Endothelial cell of umbilical vein (primary cell): ENCODE measurements around the gene CSGALNACT2. TPM values are rescaled to one million over a fixed set of nuclear protein-coding genes. Genes with fewer than 3 reads are reported as not detected.

ENCODE experiments used
- BruUV-seq: library from RNA; stranded (reverse); fragments of 400-500 nt; replicated peaks from 2 replicates; lab custom pipeline; 2021; lab: Mats Ljungman, UMichigan
- CTCF ChIA-PET: fragments of 300-600, 350-600 bp; sonication (Branson Sonifier 250); formaldehyde crosslinking; loops from one replicate; lab custom pipeline; 2021; ENCODE audit warnings: antibody characterized with exemption, inconsistent platforms; lab: Charles Lee
- POLR2A ChIA-PET: fragments of 300-600, 350-600 bp; sonication (Branson Sonifier 250); formaldehyde crosslinking; loops from one replicate; lab custom pipeline; 2021; ENCODE audit warnings: antibody characterized with exemption, inconsistent platforms; lab: Charles Lee
- DNase-seq: peaks from one replicate; pipeline ENCODE4 v3.0.0-alpha.2; 2011; ENCODE audit warnings: low read depth, low spot score
- FAIRE-seq: peaks from 2 replicates; lab custom pipeline; 2011; peaks lifted over from hg19 to GRCh38; lab: Jason Lieb, UNC
- H2AFZ ChIP-seq: 2 replicates; pipeline ENCODE4 v1.6.0; 2012; ENCODE audit warnings: low read depth, low read length, control low read depth, inconsistent platforms
- H3K27ac ChIP-seq: 2 replicates; pipeline ENCODE4 v1.5.1; 2011; ENCODE audit warnings: low read depth, mild to moderate bottlenecking, control low read depth, low read length, moderate library complexity; ENCODE audit not compliant: insufficient read depth
- H3K27me3 ChIP-seq, 2 experiments: 2 replicates each; pipeline versions ENCODE4 v1.6.0 to v1.6.1; 2011; ENCODE audit warnings: low read length in 2 of 2, mixed read lengths in 1 of 2; ENCODE audit not compliant: control insufficient read depth in 2 of 2, insufficient read depth in 2 of 2
- H3K36me3 ChIP-seq, 2 experiments: 2 replicates in 1 of 2; 3 replicates in 1 of 2; pipeline ENCODE4 v1.5.1; 2011; ENCODE audit warnings: low read length in 2 of 2, mild to moderate bottlenecking in 1 of 2, moderate library complexity in 1 of 2; ENCODE audit not compliant: control insufficient read depth in 2 of 2, insufficient read depth in 2 of 2; ENCODE audit errors: extremely low read depth in 1 of 2
- H3K4me1 ChIP-seq: 3 replicates; pipeline ENCODE4 v1.5.1; 2011; ENCODE audit warnings: mild to moderate bottlenecking, low read length; ENCODE audit not compliant: control insufficient read depth, insufficient read depth; ENCODE audit errors: extremely low read depth
- H3K4me2 ChIP-seq: 2 replicates; pipeline ENCODE4 v1.6.1; 2011; ENCODE audit warnings: low read length, control low read depth, mixed read lengths; ENCODE audit not compliant: insufficient read depth
- H3K4me3 ChIP-seq, 3 experiments: fragments of 200-600 bp in 1 of 3; sonication (generic), shearing (Covaris generic) in 1 of 3; replicated peaks in 1 of 3; 2 replicates each; pipeline ENCODE4 v1.5.1; 2011 to 2016; ENCODE audit warnings: control low read depth in 3 of 3, low read length in 3 of 3, mild to moderate bottlenecking in 2 of 3, inconsistent platforms in 1 of 3, low read depth in 1 of 3, moderate library complexity in 1 of 3; ENCODE audit not compliant: insufficient read depth in 1 of 3
- H3K79me2 ChIP-seq: 2 replicates; pipeline ENCODE4 v1.6.0; 2012; ENCODE audit warnings: low read length, inconsistent platforms; ENCODE audit not compliant: control insufficient read depth, insufficient read depth
- H3K9ac ChIP-seq: replicated peaks from 2 replicates; pipeline ENCODE3; 2011; ENCODE audit warnings: low read length, control low read depth; ENCODE audit not compliant: insufficient read depth; ENCODE audit errors: extremely low read depth
- H3K9me1 ChIP-seq: replicated peaks from 3 replicates; pipeline ENCODE4 v1.6.0; 2011; ENCODE audit warnings: mild to moderate bottlenecking, low read length; ENCODE audit not compliant: control insufficient read depth, insufficient read depth; ENCODE audit errors: extremely low read depth
- H3K9me3 ChIP-seq: replicated peaks from 2 replicates; pipeline ENCODE4 v1.5.1; 2012; ENCODE audit warnings: low read length, inconsistent platforms; ENCODE audit not compliant: control insufficient read depth, insufficient read depth
- H4K20me1 ChIP-seq: replicated peaks from 2 replicates; pipeline ENCODE3; 2011; ENCODE audit warnings: mild to moderate bottlenecking, low read length; ENCODE audit not compliant: control insufficient read depth, insufficient read depth; ENCODE audit errors: extremely low read depth
- CTCF ChIP-seq, 2 donors: IDR thresholded peaks; 1 replicate in 1 of 2; 2 replicates in 1 of 2; pipeline ENCODE4 v1.5.1; 2011; ENCODE audit warnings: low read length in 2 of 2, mild to moderate bottlenecking in 2 of 2, moderate library complexity in 2 of 2, control low read depth in 1 of 2, inconsistent platforms in 1 of 2, low read depth in 1 of 2; ENCODE audit not compliant: insufficient read depth in 1 of 2; ENCODE audit errors: extremely low read depth in 1 of 2
- EZH2 ChIP-seq: IDR thresholded peaks from 2 replicates; pipeline ENCODE4 v1.6.1; 2012; ENCODE audit warnings: borderline replicate concordance, low read depth, mild to moderate bottlenecking, moderate library complexity, low read length, inconsistent platforms; ENCODE audit not compliant: severe bottlenecking
- FOS ChIP-seq: IDR thresholded peaks from 2 replicates; pipeline ENCODE4 v1.6.1; 2011; ENCODE audit warnings: mild to moderate bottlenecking, low read length, moderate library complexity, borderline replicate concordance; ENCODE audit not compliant: insufficient read depth
- GATA2 ChIP-seq: IDR thresholded peaks from 2 replicates; pipeline ENCODE4 v1.7.0; 2011; ENCODE audit warnings: low read depth, mild to moderate bottlenecking, moderate library complexity, mixed read lengths, low read length; ENCODE audit not compliant: insufficient read length, insufficient read depth
- JUN ChIP-seq: IDR thresholded peaks from 2 replicates; pipeline ENCODE4 v1.6.1; 2011; ENCODE audit warnings: borderline replicate concordance, low read depth; ENCODE audit not compliant: insufficient read length, insufficient read depth
- MAX ChIP-seq: IDR thresholded peaks from 2 replicates; pipeline ENCODE4 v1.6.1; 2011; ENCODE audit not compliant: insufficient read depth, insufficient read length
- MYC ChIP-seq: IDR thresholded peaks from one replicate; pipeline ENCODE4 v1.6.1; 2011; ENCODE audit warnings: mild to moderate bottlenecking, low read depth, low read length
- POLR2A ChIP-seq: IDR thresholded peaks from 2 replicates; pipeline ENCODE4 v1.6.1; 2012; ENCODE audit warnings: low read depth, mild to moderate bottlenecking, control low read depth, low read length
- POLR2AphosphoS5 ChIP-seq: IDR thresholded peaks from 2 replicates; pipeline ENCODE4 v1.6.1; 2012; ENCODE audit warnings: low read depth, mild to moderate bottlenecking, control low read depth, low read length, moderate library complexity; ENCODE audit not compliant: insufficient read depth
- dilution Hi-C: fragments of 300-500 bp; cut with MboI; formaldehyde crosslinking; loops from one replicate; pipeline ENCODE4 v1.15.0; 2019; ENCODE audit warnings: low sequenced_read_pairs; ENCODE audit not compliant: extremely low pct_ligation_motif_present
- intact Hi-C: fragments of 100-400 bp; cut with micrococcal nuclease; formaldehyde crosslinking; loops from one replicate; pipeline ENCODE4 v1.10.0; 2022
- polyA plus RNA-seq, 4 experiments: library from polyadenylated mRNA; depleted of rRNA in 3 of 4; stranded (reverse) in 3 of 4; unstranded in 1 of 4; fragments of >200 nt; gene quantifications; 2 replicates each; pipeline versions ENCODE4 v1.2.1 to v1.2.3, GENCODE V29; 2011 to 2012; ENCODE audit warnings: missing spikeins in 1 of 4
- total RNA-seq: library from RNA; stranded (reverse); gene quantifications from 2 replicates; pipeline ENCODE4 v1.2.3, GENCODE V29; 2021

CSGALNACT2 gene
- total and polyA plus RNA-seq, 2 donors (not counting 3 experiments of a cell fraction or from before 2014, with no cell fraction given): 9.7 to 17.7 TPM

GRCh38 chr10:43090664-43091063 is 47.6 kb upstream of the CSGALNACT2 start:
- ChIA-PET CTCF (no interaction called here), POLR2A (no interaction called here)
- FAIRE-seq: no peak
- Histone ChIP-seq H3K27ac (no peak overlapping the region), H3K79me2 (no peaks in the 10 kb centered on the region), H3K4me3 (no peak overlapping the region), H3K4me1 (no peaks in the 10 kb centered on the region), H3K36me3 (no peaks in the 10 kb centered on the region), H3K9ac (no peak overlapping the region), H3K9me1 (no peaks in the 10 kb centered on the region), H3K4me2 (no peak overlapping the region), H3K27me3 (no peaks in the 10 kb centered on the region), H3K9me3 (no peaks in the 10 kb centered on the region), H4K20me1 (no peaks in the 10 kb centered on the region), H2AFZ (no peak overlapping the region)
- BruUV-seq: no TSS peak
- dilution Hi-C loops (no loop called here), intact Hi-C loops (no loop called here)
- DNase-seq: no peak
- TF ChIP-seq POLR2A (no peak), CTCF (IDR thresholded peaks at IDR 0.05; ENCODE audit: extremely low read depth in 1 of 2, insufficient read depth in 1 of 2, low read depth in 1 of 2, low read length in 2 of 2) (no peak), POLR2AphosphoS5 (no peak), JUN (no peak), GATA2 (no peak), MYC (no peak), MAX (no peak), FOS (no peak), EZH2 (no peak)
